Esophagus (tissue), 2 donors: ENCODE measurements around the gene TMOD4. TPM values are rescaled to one million over a fixed set of nuclear protein-coding genes. Genes with fewer than 3 reads are reported as not detected.
"Not testable (repeated sequence)": the region's sequence is repeated elsewhere in the genome, so short reads cannot be mapped to it uniquely, and the experiment has no call there.

Source experiments
- H3K27ac ChIP-seq, 2 donors: one replicate each; pipeline ENCODE4 v1.5.1; 2013; ENCODE audit warnings: low read depth in 2 of 2, mild to moderate bottlenecking in 2 of 2, inconsistent platforms in 1 of 2, low read length in 1 of 2, moderate library complexity in 1 of 2
- H3K27me3 ChIP-seq, 2 donors: one replicate each; pipeline ENCODE4 v1.6.1; 2013; ENCODE audit warnings: low read length in 2 of 2, control low read depth in 1 of 2, mild to moderate bottlenecking in 1 of 2; ENCODE audit not compliant: insufficient read depth in 2 of 2, control insufficient read depth in 1 of 2
- H3K36me3 ChIP-seq, 2 donors: one replicate each; pipeline ENCODE4 v1.6.1; 2013; ENCODE audit warnings: low read length in 1 of 2; ENCODE audit not compliant: control insufficient read depth in 2 of 2, insufficient read depth in 2 of 2
- H3K4me1 ChIP-seq, 2 donors: one replicate each; pipeline ENCODE4 v1.6.1; 2013; ENCODE audit warnings: low read length in 1 of 2; ENCODE audit not compliant: control insufficient read depth in 2 of 2, insufficient read depth in 2 of 2
- H3K4me3 ChIP-seq, 2 donors: one replicate each; pipeline ENCODE4 v1.5.1; 2013; ENCODE audit warnings: low read length in 2 of 2, mild to moderate bottlenecking in 2 of 2, low read depth in 1 of 2, moderate library complexity in 1 of 2
- H3K9me3 ChIP-seq, 2 donors: one replicate each; pipeline ENCODE4 v1.6.1; 2013; ENCODE audit warnings: mild to moderate bottlenecking in 2 of 2, low read depth in 1 of 2, low read length in 1 of 2, moderate library complexity in 1 of 2; ENCODE audit not compliant: control insufficient read depth in 2 of 2, insufficient read depth in 1 of 2
- WGBS, 2 donors: extraction: QIAGEN DNeasy Blood & Tissue Kit; methylation state at CpG; one replicate each; pipeline ENCODE4 v1.1.7; 2013; 5-methylcytosine and 5-hydroxymethylcytosine counted together
- polyA plus RNA-seq, 2 donors: library from polyadenylated mRNA; stranded (reverse); fragments of 200-250 nt; gene quantifications; one replicate each; pipeline ENCODE4 v1.2.3, GENCODE V29; 2013
- donor health status: healthy with polysubstance abuse.
- donor health status: Bipolar disorder and iron deficiency.

Gene TMOD4
- polyA plus RNA-seq, 2 donors = 0.14 to 0.22 TPM

DNA sequence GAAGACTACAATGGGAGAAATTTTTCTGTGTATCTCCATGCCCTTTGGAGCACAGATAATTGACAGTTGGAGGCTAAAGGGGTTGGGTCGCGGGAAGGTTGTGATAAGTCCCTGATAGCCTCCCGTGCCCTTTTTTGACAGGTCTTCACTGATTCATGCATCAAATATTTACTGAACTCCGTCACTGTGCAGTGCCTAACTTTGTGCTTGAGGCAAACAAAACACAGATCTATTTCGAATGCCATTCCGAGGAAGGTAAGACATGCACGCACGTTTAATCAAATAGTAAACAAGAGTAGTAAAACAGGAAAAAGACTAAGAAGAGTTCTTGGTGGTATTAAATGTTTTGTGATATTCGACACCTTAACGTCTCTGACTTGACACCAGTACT is 22.1 kb upstream of the TMOD4 start:
- Histone ChIP-seq H3K4me3 (peak overlapping the region; percentile 74 to 97), H3K9me3 (no peaks in the 10 kb centered on the region), H3K27ac (peak overlapping the region; percentile 87 to 99), H3K27me3 (no peaks in the 10 kb centered on the region), H3K36me3 (peaks cover 0 to 2% of the 10 kb centered on the region in 2 donors), H3K4me1 (no peaks in the 10 kb centered on the region)
- 6 to 7% methylated on average over 10 of the region's 10 CpGs for WGBS, 2 donors

DNA sequence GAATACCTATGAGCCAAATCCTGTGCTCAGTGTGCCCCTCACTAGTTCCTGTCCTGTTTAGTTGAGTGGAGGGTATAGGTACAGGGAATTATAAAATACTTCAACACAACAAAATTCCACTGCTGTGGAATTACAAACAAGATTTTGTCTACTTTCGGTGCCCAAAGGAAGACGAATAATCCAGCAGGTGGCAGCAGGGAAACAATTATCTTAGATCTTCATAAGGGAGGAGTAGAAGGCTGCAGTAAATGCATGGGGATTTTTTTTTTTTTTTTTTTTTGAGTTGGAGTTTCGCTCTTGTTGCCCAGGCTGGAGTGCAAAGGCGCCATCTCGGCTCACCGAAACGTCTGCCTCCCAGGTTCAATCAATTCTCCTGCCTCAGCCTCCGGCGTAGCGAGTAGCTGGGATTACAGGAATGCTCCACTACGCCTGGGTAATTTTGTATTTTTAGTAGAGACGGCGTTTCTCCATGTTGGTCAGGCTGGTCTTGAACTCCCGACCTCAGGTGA is 20.6 kb upstream of the TMOD4 start:
- WGBS, 2 donors = 25 to 34% methylated on average over 14 of the region's 14 CpGs
- Histone ChIP-seq H3K4me3 (peak overlapping the region in 1 of 2 donors; percentile 38), H3K27ac (peak overlapping the region; percentile 82 to 94), H3K4me1 (no peaks in the 10 kb centered on the region), H3K27me3 (no peaks in the 10 kb centered on the region), H3K9me3 (no peaks in the 10 kb centered on the region), H3K36me3 (no peaks in the 10 kb centered on the region)

DNA sequence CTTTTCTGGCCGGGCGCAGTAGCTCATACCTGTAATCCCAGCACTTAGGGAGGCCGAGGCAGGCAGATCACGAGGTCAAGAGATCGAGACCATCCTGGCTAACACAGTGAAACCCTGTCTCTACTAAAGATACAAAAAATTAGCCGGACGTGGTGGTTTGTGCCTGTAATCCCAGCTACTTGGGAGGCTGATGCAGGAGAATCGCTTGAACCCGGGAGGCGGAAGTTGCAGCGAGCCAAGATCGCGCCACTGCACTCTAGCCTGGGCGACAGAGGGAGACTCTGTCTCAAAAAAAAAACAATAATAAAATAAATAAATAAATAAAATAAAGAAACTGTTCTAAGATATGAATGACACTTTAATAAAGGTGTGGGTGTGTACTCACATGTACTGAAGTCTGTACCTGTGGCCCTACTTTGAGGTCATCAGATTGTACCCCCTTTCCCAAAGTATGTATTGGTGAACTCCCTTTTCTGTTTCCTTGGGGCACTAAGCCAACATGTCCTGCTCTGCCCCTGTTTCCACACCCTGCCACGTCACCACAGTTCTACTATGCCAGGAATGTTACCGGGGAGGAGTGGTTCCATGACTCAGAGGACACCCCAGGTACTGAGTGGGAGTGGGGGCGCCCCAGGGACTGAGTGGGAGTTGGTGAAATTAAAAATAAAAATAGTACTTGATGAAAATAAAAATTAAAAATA is 19.3 kb upstream of the TMOD4 start:
- not testable (repeated sequence) for H3K9me3 ChIP-seq, H3K27me3 ChIP-seq, H3K36me3 ChIP-seq, H3K4me1 ChIP-seq
- peak overlapping the region; percentile 10 to 38 for H3K4me3 ChIP-seq
- H3K27ac ChIP-seq = peak overlapping the region; percentile 82 to 94
- WGBS, 2 donors = 56 to 59% methylated on average over 17 of the region's 17 CpGs

DNA sequence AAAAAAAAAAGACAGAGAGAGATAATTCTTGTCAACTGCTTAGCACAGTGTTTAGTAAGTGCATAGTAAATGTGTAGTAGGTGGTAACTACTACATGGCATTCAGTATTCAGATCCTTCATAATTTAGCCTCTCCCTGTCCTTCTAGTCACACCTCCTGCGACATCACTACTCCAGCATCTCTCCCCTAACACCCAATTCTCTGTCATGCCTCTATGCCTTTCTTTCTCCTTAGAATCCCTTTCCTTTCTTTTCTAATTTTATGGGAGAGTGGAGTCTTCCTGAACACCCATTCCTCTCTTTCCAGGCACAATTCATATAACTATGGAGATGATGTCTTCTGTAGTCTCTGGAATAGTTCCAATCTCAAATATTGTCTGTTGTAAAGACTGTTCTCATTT is 18.1 kb upstream of the TMOD4 start:
- H3K27me3 ChIP-seq = no peaks in the 10 kb centered on the region
- no peaks in the 10 kb centered on the region for H3K9me3 ChIP-seq
- H3K4me1 ChIP-seq = no peaks in the 10 kb centered on the region
- no peaks in the 10 kb centered on the region for H3K36me3 ChIP-seq
- no peak overlapping the region for H3K27ac ChIP-seq
- WGBS, 2 donors = 82 to 83% methylated on average over 1 of the region's 1 CpG
- no peak overlapping the region for H3K4me3 ChIP-seq

DNA sequence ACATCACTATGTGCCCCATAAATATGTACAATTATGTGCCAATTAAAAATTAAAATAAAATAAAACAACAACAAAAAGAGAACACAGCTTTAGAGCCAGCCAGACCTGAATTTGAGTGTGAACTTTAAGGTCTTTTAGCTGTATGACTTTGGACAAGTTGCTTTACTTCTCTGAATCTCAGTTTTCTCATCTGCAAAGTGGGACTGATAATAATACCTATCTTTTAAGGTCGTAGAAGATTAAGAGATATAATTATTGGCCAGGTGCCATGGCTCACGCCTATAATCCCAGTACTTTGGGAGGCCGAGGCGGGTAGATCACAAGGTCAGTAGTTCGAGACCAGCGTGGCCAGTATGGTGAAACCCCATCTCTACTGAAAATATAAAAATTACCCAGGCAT is 17.5 kb upstream of the TMOD4 start:
- WGBS, 2 donors = 62 to 63% methylated on average over 6 of the region's 6 CpGs
- Histone ChIP-seq H3K4me3 (no peak overlapping the region), H3K4me1 (no peaks in the 10 kb centered on the region), H3K9me3 (no peaks in the 10 kb centered on the region), H3K27ac (no peak overlapping the region), H3K27me3 (no peaks in the 10 kb centered on the region), H3K36me3 (no peaks in the 10 kb centered on the region)

DNA sequence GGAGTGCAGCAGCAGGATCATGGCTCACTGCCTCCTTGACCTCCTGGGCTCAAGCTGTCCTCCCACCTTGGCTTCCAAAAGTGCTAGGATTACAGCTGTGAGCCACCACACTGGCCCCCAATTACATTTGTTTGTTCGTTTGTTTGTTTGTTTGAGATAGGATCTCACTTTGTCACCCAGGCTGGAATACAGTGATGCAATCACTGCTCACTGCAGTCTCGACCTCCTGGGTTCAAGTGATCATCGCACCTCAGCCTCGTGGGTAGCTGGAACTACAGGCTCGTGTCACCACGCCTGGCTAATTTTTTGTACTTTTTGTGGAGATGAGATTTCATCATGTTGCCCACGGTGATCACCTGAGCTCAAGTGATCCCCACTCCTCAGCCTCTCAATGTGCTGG is 16.3 kb upstream of the TMOD4 start:
- Histone ChIP-seq H3K4me3 (no peak overlapping the region), H3K27me3 (no peaks in the 10 kb centered on the region), H3K36me3 (no peaks in the 10 kb centered on the region), H3K9me3 (no peaks in the 10 kb centered on the region), H3K4me1 (peaks cover 0 to 2% of the 10 kb centered on the region in 2 donors), H3K27ac (no peak overlapping the region)
- WGBS, 2 donors = 74 to 75% methylated on average over 7 of the region's 7 CpGs

DNA sequence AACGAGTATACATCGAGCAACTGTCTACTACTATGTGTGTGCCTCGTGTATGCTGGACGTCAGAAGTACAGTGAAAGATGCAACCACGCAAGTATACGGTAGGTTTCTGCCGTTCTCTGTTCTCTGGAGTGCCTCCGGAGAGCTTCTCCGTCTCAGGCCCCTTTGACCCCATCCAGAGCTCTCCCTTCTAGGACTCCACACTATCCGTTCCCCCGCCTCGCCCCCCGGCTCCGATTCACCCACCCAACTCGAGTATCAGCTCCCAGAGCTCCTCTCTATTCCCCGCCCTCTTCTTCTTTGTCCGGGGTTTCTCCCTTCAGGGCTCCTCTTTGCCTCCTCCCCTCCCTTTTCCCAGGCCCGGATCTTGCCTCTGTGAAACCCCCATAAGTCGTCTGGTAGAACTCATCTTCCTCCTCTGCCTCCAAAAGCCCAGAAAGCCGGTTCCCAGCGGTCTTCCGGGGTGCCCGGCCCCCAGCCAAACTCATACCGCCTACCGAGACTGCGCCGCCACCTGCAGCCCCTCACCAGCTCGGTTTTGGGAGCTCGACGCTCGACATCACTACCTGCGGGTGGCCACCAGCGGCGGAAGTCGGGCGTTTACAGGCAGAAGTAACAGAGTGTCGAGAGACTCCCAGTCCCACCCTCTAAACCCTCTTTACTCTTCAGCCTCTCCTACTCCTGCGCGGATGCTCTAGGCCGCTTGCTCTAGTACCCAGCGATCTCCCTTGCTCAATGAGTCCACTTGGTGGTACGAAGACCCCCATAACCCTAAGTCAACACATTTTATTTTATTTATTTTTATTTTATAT is 14.1 kb upstream of the TMOD4 start, which contains the start of gene VPS72:
Gene VPS72 (minus strand): TSS at position 561 of the 809 bp plus-strand sequence. CDS start 76 bp downstream, at position 485.
- WGBS, 2 donors = 0% methylated on average over 42 of the region's 42 CpGs
- Histone ChIP-seq H3K4me3 (peak within 1 kb of the TSS; percentile 85 to 91), H3K36me3 (peaks cover 3 to 5% of the 10 kb centered on the region in 2 donors), H3K4me1 (peaks cover 0 to 3% of the 10 kb centered on the region in 2 donors), H3K27ac (peak within 1 kb of the TSS; percentile 91 to 93), H3K9me3 (no peaks in the 10 kb centered on the region), H3K27me3 (no peaks in the 10 kb centered on the region)

- WGBS, 2 donors = 46 to 69% methylated on average over 8 of the region's 8 CpGs
- H3K4me3 ChIP-seq, H3K36me3 ChIP-seq, H3K9me3 ChIP-seq, H3K4me1 ChIP-seq, H3K27me3 ChIP-seq: not testable (repeated sequence)
- peak overlapping the region in 1 of 2 donors; percentile 40 for H3K27ac ChIP-seq
Measured at GRCh38 chr1:151188667-151189066, 12.9 kb upstream of the TMOD4 start.

- peaks cover 7 to 12% of the 10 kb centered on the region in 2 donors for H3K36me3 ChIP-seq
- H3K27ac ChIP-seq = no peak overlapping the region
- WGBS, 2 donors = 63 to 68% methylated on average over 1 of the region's 1 CpG
- no peaks in the 10 kb centered on the region for H3K27me3 ChIP-seq
- peaks cover 0 to 3% of the 10 kb centered on the region in 2 donors for H3K4me1 ChIP-seq
- no peaks in the 10 kb centered on the region for H3K9me3 ChIP-seq
- H3K4me3 ChIP-seq = no peak overlapping the region
Measured at GRCh38 chr1:151187205-151187604, 11.4 kb upstream of the TMOD4 start.
